GM12878 (cell line): ENCODE measurements around the gene ZFTA.
"Not testable (repeated sequence)": the region's sequence is repeated elsewhere in the genome, so short reads cannot be mapped to it uniquely, and the experiment has no call there.

Experiments used
- ATF2 ChIP-seq: IDR thresholded peaks from 2 replicates; pipeline ENCODE4 v1.6.1; 2012; ENCODE audit warnings: low read length, inconsistent platforms
- ATF7 ChIP-seq: fragments of 450-650 bp; IDR thresholded peaks from 2 replicates; pipeline ENCODE4 v1.6.1; 2016; ENCODE audit warnings: low read depth, mild to moderate bottlenecking
- CREB1 ChIP-seq: IDR thresholded peaks from 2 replicates; pipeline ENCODE4 v1.6.1; 2012; ENCODE audit warnings: low read depth, mild to moderate bottlenecking, inconsistent platforms
- CREM ChIP-seq: IDR thresholded peaks from 2 replicates; pipeline ENCODE4 v1.6.1; 2014; ENCODE audit warnings: antibody characterized with exemption, low read depth
- EZH2 ChIP-seq: IDR thresholded peaks from 2 replicates; pipeline ENCODE4 v1.6.1; 2012; ENCODE audit warnings: low read depth, mild to moderate bottlenecking, control low read depth, inconsistent platforms, low read length, borderline replicate concordance; ENCODE audit not compliant: control insufficient read depth
- HCFC1 ChIP-seq: fragments of 150-350 bp; IDR thresholded peaks from 2 replicates; pipeline ENCODE4 v1.6.1; 2014; ENCODE audit warnings: low read length
- MYC ChIP-seq: IDR thresholded peaks from 2 replicates; pipeline ENCODE4 v1.6.1; 2011; ENCODE audit warnings: mild to moderate bottlenecking, low read length, moderate library complexity, inconsistent platforms; ENCODE audit not compliant: insufficient read depth, insufficient replicate concordance, insufficient read length, severe bottlenecking
- POLR2A ChIP-seq: IDR thresholded peaks from 2 replicates; pipeline ENCODE4 v1.6.1; 2011; ENCODE audit warnings: low read depth, mild to moderate bottlenecking, low read length
- SMARCA5 ChIP-seq: fragments of 450-650 bp; IDR thresholded peaks from 2 replicates; pipeline ENCODE4 v1.6.1; 2017; ENCODE audit warnings: mild to moderate bottlenecking
- SUZ12 ChIP-seq: fragments of 200-600 bp; sonication (generic); IDR thresholded peaks from one replicate; pipeline ENCODE4 v1.6.1; 2018; ENCODE audit warnings: antibody characterized with exemption, mild to moderate bottlenecking; ENCODE audit not compliant: unreplicated experiment
- TBL1XR1 ChIP-seq: IDR thresholded peaks from 2 replicates; pipeline ENCODE4 v1.6.1; 2012; ENCODE audit warnings: low read depth, low read length, improper control_type of control experiment
- TF ChIP-seq, protein P1 (sequence below): IDR thresholded peaks from 2 replicates; pipeline ENCODE4 v1.6.1; 2012; ENCODE audit warnings: mild to moderate bottlenecking, low read depth, low read length
- TF ChIP-seq, protein P2 (sequence below), 3 experiments: IDR thresholded peaks in 2 of 3; conservative IDR thresholded peaks in 1 of 3; 2 replicates each; pipeline ENCODE4 v1.5.1; 2011; ENCODE audit warnings: low read depth in 3 of 3, low read length in 3 of 3, mild to moderate bottlenecking in 3 of 3, control low read depth in 2 of 3, moderate library complexity in 2 of 3, inconsistent platforms in 1 of 3, mixed read lengths in 1 of 3; ENCODE audit not compliant: control insufficient read depth in 2 of 3, insufficient read depth in 1 of 3; ENCODE audit errors: extremely low read depth in 1 of 3

DNA sequence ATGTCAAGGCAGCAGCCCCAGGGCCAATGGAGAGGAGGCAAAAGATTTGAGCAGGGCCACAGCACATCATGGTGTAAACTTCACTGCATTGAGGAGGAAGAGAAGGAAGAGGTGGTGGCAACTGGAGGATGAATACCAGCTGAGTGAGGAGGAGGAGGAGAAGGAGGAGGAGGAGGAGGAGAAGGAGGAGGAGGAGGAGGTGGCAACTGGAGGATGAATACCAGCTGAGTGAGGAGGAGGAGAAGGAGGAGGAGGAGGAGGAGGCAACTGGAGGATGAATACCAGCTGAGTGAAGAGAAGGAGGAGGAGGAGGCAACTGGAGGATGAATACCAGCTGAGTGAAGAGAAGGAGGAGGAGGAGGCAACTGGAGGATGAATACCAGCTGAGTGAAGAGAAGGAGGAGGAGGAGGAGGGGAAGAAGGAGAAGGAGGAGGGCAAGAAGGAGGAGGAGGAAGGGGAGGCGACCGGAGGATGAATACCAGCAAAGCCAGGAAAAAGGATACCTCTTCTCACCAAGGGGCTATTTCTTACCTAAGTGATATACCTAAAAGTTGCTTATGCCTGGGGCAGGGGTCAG lies 3.3 kb upstream of the ZFTA start:
- TF ChIP-seq TBL1XR1, CREB1, SMARCA5, SUZ12, EZH2, MYC, ATF7, ATF2, POLR2A, HCFC1, CREM: not testable (repeated sequence)
- TF ChIP-seq, protein P1, sequence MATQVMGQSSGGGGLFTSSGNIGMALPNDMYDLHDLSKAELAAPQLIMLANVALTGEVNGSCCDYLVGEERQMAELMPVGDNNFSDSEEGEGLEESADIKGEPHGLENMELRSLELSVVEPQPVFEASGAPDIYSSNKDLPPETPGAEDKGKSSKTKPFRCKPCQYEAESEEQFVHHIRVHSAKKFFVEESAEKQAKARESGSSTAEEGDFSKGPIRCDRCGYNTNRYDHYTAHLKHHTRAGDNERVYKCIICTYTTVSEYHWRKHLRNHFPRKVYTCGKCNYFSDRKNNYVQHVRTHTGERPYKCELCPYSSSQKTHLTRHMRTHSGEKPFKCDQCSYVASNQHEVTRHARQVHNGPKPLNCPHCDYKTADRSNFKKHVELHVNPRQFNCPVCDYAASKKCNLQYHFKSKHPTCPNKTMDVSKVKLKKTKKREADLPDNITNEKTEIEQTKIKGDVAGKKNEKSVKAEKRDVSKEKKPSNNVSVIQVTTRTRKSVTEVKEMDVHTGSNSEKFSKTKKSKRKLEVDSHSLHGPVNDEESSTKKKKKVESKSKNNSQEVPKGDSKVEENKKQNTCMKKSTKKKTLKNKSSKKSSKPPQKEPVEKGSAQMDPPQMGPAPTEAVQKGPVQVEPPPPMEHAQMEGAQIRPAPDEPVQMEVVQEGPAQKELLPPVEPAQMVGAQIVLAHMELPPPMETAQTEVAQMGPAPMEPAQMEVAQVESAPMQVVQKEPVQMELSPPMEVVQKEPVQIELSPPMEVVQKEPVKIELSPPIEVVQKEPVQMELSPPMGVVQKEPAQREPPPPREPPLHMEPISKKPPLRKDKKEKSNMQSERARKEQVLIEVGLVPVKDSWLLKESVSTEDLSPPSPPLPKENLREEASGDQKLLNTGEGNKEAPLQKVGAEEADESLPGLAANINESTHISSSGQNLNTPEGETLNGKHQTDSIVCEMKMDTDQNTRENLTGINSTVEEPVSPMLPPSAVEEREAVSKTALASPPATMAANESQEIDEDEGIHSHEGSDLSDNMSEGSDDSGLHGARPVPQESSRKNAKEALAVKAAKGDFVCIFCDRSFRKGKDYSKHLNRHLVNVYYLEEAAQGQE, result not testable (repeated sequence)
- TF ChIP-seq, protein P2, sequence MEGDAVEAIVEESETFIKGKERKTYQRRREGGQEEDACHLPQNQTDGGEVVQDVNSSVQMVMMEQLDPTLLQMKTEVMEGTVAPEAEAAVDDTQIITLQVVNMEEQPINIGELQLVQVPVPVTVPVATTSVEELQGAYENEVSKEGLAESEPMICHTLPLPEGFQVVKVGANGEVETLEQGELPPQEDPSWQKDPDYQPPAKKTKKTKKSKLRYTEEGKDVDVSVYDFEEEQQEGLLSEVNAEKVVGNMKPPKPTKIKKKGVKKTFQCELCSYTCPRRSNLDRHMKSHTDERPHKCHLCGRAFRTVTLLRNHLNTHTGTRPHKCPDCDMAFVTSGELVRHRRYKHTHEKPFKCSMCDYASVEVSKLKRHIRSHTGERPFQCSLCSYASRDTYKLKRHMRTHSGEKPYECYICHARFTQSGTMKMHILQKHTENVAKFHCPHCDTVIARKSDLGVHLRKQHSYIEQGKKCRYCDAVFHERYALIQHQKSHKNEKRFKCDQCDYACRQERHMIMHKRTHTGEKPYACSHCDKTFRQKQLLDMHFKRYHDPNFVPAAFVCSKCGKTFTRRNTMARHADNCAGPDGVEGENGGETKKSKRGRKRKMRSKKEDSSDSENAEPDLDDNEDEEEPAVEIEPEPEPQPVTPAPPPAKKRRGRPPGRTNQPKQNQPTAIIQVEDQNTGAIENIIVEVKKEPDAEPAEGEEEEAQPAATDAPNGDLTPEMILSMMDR (IDR thresholded peaks at IDR 0.05 in 2 of 3, conservative IDR thresholded peaks at IDR 0.05 in 1 of 3; ENCODE audit: control insufficient read depth in 2 of 3, extremely low read depth in 1 of 3, insufficient read depth in 1 of 3, low read depth in 3 of 3, low read length in 3 of 3), result not testable (repeated sequence)
